ENCODE measurements around the gene SMKR1. TPM values are rescaled to one million over a fixed set of nuclear protein-coding genes. Genes with fewer than 3 reads are reported as not detected.

The SMKR1 gene
- total and polyA plus RNA-seq, 2 of the 8 experiments (the other 6 are each of a cell fraction or from before 2014, with no cell fraction given) = 0.39 to 1.6 TPM

DNA sequence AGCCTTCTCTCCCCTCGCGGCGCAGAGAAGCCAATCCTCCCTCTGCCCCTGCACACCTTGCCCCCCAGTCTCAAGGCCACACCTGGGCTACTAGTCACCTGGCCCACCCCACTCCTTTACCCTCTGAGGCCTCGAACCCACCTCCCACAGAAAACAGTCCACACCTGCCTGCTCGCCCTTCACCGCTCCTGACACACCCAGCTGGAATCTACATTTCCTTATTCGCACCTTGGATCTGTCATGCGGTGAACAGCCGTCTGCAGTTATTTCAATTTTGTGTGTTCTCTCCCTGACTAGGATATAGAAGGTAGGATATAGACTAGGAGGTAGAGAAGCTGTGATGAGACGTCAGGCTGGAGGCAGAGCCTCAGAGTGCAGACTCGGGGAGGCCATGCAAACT is 29.4 kb downstream of the SMKR1 start (continued):
- TF ChIP-seq BACH1 (IDR thresholded peaks at IDR 0.05; ENCODE audit: low read length) = no peak
- no peak for TF ChIP-seq ZNF274 (IDR thresholded peaks at IDR 0.05; ENCODE audit: borderline replicate concordance, extremely low read depth, low read length)
- no peak for TF ChIP-seq HDAC2 (IDR thresholded peaks at IDR 0.05; ENCODE audit: borderline replicate concordance in 1 of 2, low read depth in 2 of 2, low read length in 2 of 2)
- no peak for TF ChIP-seq YY1 (IDR thresholded peaks at IDR 0.05; ENCODE audit: low read depth, low read length)
